ENCODE data around the gene C1QTNF2.

GRCh38 chr5:160370713-160371034, 248 bp upstream of the C1QTNF2 start:
- TF ChIP-seq CTCF (IDR thresholded peaks at IDR 0.05) (no peak), EP300 (IDR thresholded peaks at IDR 0.05) (no peak), POLR2A (IDR thresholded peaks at IDR 0.05) (no peak), POLR2AphosphoS5 (IDR thresholded peaks at IDR 0.05) (no peak)
